GM19099 (cell line): ENCODE results near the gene ACTRT2.

ENCODE experiments used
- POLR2A ChIP-seq: IDR thresholded peaks from 3 replicates; pipeline ENCODE4 v1.6.1; 2011; ENCODE audit warnings: low read depth; ENCODE audit not compliant: insufficient read length; ENCODE audit errors: extremely low read depth

The ACTRT2 gene

DNA sequence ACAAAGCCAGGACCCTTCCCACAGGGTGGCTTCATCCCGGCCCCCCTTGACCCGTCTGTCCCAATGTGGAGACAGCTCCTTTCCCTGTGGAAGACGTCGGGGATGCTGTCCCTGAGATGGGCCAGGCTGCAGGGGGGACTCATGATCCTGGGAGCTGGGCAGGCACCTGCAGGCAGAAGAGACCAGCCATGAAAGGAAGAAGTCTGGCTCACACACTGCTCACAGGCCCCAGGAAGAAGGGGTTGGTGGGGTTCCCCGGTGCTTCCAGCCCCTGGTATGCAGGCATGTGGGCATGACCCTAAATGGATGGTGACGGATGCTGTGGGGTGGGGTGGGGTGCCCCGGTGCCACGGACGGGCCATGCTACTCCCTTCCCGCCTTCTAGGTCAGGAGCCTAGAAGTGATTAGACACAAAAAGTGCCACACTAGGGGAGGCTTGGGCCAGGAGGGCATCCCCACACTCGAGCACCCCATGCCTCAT, 8.3 kb downstream of the ACTRT2 start:
- TF ChIP-seq POLR2A = no peak

GRCh38 chr1:3029991-3030662, 8.9 kb downstream of the ACTRT2 start:
- no peak for TF ChIP-seq POLR2A

DNA sequence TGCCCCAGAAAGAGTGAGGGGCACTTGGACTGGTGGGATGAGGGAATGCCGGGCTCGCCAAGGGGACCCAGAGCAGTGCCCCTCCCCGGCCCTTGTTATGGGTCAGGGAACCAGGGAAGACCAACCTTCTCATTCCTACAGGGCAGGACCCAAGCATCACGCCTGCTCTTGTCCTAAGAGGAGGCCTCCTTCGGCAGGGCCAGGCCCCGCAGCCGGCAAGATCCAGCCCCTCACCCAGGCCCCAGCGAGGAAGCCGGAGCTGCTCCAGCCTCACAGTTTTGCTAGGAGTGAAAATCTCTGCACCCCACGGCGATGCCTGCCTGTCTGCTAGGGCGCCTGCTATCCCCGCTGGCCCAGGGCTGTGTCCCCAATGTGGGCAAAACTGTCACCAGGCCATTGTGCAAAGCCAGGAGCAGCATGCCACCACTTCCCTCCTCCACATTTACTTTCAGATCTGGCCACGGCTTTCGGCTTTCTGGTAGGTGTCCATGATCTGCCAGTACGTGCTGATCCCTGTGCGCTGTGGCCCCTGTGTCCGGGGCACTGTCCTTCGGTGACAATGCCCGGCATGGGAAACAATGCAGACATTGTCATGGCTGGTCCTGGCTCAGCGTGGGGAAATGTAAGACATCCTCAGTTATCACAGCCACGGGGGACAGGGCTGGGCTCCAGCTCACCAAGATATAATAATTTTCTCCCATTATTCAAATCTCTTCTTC, 9.6 kb downstream of the ACTRT2 start:
- TF ChIP-seq POLR2A = no peak

DNA sequence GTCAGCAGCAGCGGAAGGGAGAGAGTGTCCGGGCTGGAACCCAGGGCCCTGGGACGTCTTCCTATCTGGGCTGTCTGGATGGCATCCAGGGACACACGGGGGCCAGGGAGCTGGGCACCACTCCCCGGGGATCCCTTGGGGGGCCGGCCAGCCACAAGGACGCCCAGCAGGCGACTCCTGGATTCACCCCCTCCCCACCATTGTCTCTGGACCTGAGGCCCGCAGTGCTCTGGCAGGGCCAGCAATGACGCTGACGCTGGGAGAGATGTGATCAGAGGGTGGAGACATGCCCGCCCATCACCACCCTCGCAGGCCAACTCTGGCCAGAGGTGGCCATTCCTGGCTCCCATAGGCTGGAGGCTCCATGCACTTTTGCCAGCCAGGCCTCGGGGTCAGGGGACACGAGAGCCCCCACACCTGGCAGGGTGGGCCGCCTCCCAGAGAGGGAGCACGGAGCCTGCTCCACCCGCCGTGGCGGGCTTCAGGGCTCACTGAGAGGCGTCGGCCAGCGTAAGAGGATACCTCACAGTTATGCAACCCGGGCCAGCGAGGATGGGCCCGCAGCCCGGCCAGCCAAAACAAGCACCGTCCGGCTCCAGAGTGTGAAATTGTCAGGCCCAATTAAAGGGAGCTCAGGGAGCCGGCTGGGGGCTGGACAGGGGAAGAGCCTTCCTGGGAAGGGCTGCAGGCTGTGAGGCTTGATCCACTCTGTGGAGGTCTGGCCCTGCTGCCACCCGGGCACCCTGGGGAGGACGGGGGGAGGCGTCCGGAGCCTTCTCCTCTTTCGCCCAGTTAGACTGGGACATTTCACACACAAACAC, 10.3 kb downstream of the ACTRT2 start:
- TF ChIP-seq POLR2A = no peak

DNA sequence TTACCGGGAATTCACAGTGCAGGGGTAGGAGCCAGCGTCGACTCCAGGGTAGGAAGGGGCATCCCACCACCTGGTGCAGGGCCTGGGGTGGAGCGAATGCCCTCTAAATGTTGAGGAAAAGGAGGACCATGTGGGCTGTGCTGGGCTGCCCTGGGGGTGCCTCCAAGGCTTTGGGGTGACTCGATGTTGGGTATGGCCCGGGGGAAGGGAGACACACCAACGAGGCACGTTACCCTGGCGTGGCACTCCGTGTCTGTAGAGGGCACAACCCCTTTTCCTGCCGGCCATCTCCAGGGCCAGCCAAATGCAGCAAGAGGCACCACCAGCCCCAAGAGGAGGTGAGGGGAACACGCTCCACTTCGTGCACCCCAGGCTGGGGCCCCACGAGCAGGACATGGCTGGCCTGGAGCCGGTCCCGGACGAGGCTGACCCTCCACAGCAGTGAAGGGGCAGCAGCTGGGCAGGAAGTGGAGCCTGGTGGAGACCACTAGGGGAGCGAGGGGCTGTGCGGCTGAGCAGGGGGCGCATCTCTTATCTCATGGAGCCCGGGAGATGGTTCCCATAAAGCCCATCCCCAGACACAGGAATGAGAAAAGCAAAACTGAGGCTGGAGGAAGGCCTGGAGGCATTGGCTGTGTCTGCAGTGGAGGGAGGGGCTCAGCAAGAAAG, 11.2 kb downstream of the ACTRT2 start:
- no peak for TF ChIP-seq POLR2A

- no peak for TF ChIP-seq POLR2A
These were observed 11.9 kb downstream of the ACTRT2 start for GRCh38 chr1:3033040-3033789.

DNA sequence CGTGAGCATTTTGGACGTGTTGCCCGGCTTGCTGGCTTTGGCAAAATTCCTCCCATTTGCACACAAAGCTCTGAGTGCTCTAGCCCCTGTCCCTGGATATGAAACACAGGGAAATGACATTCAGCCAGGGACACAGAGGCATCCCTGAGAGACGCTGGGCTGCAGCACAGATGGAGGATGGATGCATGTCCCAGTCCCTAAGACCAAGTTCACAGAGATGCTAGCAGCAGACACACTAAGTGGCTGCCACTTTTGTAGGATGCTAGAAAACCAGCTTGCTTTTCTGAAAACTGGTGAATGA, 12.5 kb downstream of the ACTRT2 start:
- no peak for TF ChIP-seq POLR2A

DNA sequence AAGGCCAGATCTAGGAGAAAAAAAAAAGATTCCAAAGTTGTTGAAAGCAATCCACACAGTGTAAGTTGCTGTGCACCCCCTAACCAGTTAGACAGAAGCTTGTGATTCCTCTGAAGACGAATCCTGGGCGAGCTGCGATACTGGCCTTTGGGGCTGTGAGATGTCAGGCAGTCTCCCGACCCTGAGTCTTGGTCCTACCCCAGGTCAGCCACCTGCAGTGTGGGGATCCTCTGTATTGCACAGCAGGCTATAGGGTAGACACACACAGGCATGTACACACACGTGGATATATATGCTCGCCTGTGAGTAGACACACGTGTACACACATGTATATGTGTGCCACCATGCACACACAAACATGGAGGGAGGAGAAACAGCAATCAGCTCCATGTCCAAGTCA, 12.9 kb downstream of the ACTRT2 start:
- no peak for TF ChIP-seq POLR2A

DNA sequence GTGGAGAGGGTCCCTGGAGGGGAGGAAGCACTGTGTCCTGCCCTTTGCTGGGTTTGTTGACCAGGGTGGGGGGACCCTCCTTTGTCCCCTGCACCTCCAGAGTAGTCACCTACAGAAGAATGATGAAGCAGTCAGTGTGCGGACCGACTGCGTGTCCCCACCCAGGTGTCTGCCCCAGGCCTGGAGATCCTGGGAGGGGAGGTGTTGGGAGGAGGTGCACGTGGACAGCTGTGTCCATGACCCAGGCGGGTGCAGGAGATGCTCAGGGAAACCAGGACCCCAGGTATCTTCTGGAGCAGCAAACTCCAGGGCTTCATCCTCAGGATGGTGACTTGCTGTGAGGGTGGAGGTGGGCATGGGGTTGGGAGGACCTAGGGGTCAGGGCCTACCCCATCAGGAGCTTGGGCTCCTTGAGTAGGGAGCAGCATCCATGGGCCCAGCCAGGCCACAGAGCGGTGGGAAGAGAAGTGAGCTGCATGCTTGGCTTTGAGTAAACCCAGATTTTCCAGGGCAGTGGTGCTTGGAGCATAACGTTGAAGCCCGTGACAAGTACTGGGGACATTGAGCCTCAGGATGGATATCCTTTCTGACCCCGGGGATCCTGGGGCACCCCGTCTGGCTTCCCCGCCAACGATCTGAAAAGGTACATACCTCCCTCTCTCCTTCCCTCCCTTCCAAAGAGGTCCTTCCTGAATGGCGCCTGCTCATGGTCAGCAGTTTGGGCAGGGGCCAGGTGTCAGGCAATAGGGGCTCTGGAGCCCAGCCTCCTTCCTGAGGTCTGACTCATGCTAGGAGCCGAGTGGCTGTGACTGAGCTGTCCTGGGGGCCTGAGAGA, 13.7 kb downstream of the ACTRT2 start:
- TF ChIP-seq POLR2A = no peak

GRCh38 chr1:3035563-3036446, 14.5 kb downstream of the ACTRT2 start:
- no peak for TF ChIP-seq POLR2A

DNA sequence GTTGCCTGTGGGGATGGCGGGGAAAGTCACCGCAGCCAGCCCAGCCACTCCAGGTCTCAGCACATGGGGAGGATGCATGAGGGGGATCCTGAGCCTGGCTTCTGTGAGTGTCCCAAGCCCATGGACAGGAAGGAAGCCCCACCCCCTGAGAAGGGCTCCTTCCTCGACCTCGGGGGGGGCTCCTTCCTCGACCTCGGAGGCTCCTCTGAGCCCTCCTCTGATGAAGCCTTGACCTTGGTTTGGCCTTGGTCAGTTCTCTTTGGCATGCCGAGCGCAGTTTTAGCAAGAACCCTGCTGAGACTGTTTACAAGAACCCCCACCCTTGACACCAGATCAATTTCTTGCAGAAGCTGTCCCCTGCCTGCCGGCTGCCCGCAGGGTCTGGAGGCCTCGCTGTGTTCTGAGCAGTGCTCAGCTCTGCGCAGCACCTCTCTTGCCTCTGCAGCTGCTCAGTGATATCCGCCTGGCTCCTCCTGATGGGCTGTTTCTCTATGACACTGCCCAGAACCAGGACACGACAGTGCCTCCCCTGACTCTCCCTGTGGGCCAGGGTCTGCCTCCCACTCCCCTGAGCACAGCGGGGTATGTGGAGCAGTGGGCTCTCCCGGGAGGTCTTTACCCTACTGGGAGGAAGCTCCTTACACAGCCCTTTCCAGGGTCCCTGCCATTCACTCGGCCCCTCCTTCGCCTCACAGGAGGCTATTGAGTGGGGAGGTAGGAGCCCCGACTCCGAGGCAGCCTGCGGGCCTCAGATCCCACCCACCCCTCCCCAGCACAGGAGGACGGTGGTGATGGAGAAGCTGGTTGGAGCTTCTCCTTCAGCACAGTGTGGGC, 15.4 kb downstream of the ACTRT2 start:
- TF ChIP-seq POLR2A = no peak
